Esophagus (tissue), 2 donors: Measurements from ENCODE around the gene ATPAF1. TPM values are rescaled to one million over a fixed set of nuclear protein-coding genes. Genes with fewer than 3 reads are reported as not detected.
A peak's percentile ranks its signal among the peaks of the same experiment; 100 is the strongest.

Source experiments
- H3K27ac ChIP-seq, 2 donors: one replicate each; pipeline ENCODE4 v1.5.1; 2013; ENCODE audit warnings: low read depth in 2 of 2, mild to moderate bottlenecking in 2 of 2, inconsistent platforms in 1 of 2, low read length in 1 of 2, moderate library complexity in 1 of 2
- H3K27me3 ChIP-seq, 2 donors: one replicate each; pipeline ENCODE4 v1.6.1; 2013; ENCODE audit warnings: low read length in 2 of 2, control low read depth in 1 of 2, mild to moderate bottlenecking in 1 of 2; ENCODE audit not compliant: insufficient read depth in 2 of 2, control insufficient read depth in 1 of 2
- H3K36me3 ChIP-seq, 2 donors: one replicate each; pipeline ENCODE4 v1.6.1; 2013; ENCODE audit warnings: low read length in 1 of 2; ENCODE audit not compliant: control insufficient read depth in 2 of 2, insufficient read depth in 2 of 2
- H3K4me1 ChIP-seq, 2 donors: one replicate each; pipeline ENCODE4 v1.6.1; 2013; ENCODE audit warnings: low read length in 1 of 2; ENCODE audit not compliant: control insufficient read depth in 2 of 2, insufficient read depth in 2 of 2
- H3K4me3 ChIP-seq, 2 donors: one replicate each; pipeline ENCODE4 v1.5.1; 2013; ENCODE audit warnings: low read length in 2 of 2, mild to moderate bottlenecking in 2 of 2, low read depth in 1 of 2, moderate library complexity in 1 of 2
- H3K9me3 ChIP-seq, 2 donors: one replicate each; pipeline ENCODE4 v1.6.1; 2013; ENCODE audit warnings: mild to moderate bottlenecking in 2 of 2, low read depth in 1 of 2, low read length in 1 of 2, moderate library complexity in 1 of 2; ENCODE audit not compliant: control insufficient read depth in 2 of 2, insufficient read depth in 1 of 2
- WGBS, 2 donors: extraction: QIAGEN DNeasy Blood & Tissue Kit; methylation state at CpG; one replicate each; pipeline ENCODE4 v1.1.7; 2013; 5-methylcytosine and 5-hydroxymethylcytosine counted together
- polyA plus RNA-seq, 2 donors: library from polyadenylated mRNA; stranded (reverse); fragments of 200-250 nt; gene quantifications; one replicate each; pipeline ENCODE4 v1.2.3, GENCODE V29; 2013
- donor health status: healthy with polysubstance abuse.
- donor health status: Bipolar disorder and iron deficiency.

Gene ATPAF1
- polyA plus RNA-seq, 2 donors: 25.3 to 34.9 TPM

GRCh38 chr1:46613661-46614603, 54.2 kb downstream of the ATPAF1 start:
- WGBS, 2 donors: 9% methylated on average over 14 to 16 of the region's 16 CpGs
- Histone ChIP-seq H3K36me3 (peaks cover 8 to 15% of the 10 kb centered on the region in 2 donors), H3K4me1 (peaks cover 15 to 33% of the 10 kb centered on the region in 2 donors), H3K27me3 (no peaks in the 10 kb centered on the region), H3K27ac (peak overlapping the region; percentile 67), H3K9me3 (no peaks in the 10 kb centered on the region), H3K4me3 (no peak overlapping the region)

GRCh38 chr1:46612937-46613660, 55.1 kb downstream of the ATPAF1 start:
- Histone ChIP-seq H3K4me1 (peaks cover 15 to 35% of the 10 kb centered on the region in 2 donors), H3K4me3 (no peak overlapping the region), H3K9me3 (no peaks in the 10 kb centered on the region), H3K27me3 (no peaks in the 10 kb centered on the region), H3K27ac (peak overlapping the region; percentile 50 to 67), H3K36me3 (peaks cover 8 to 18% of the 10 kb centered on the region in 2 donors)
- WGBS, 2 donors: 71 to 83% methylated on average over 38 of the region's 38 CpGs

GRCh38 chr1:46611691-46612221, 56.4 kb downstream of the ATPAF1 start:
- Histone ChIP-seq H3K36me3 (peaks cover 8 to 23% of the 10 kb centered on the region in 2 donors), H3K4me3 (no peak overlapping the region), H3K27ac (peak overlapping the region; percentile 77 to 82), H3K9me3 (no peaks in the 10 kb centered on the region), H3K4me1 (peaks cover 15 to 37% of the 10 kb centered on the region in 2 donors), H3K27me3 (no peaks in the 10 kb centered on the region)
- 41 to 54% methylated on average over 7 of the region's 7 CpGs for WGBS, 2 donors

DNA sequence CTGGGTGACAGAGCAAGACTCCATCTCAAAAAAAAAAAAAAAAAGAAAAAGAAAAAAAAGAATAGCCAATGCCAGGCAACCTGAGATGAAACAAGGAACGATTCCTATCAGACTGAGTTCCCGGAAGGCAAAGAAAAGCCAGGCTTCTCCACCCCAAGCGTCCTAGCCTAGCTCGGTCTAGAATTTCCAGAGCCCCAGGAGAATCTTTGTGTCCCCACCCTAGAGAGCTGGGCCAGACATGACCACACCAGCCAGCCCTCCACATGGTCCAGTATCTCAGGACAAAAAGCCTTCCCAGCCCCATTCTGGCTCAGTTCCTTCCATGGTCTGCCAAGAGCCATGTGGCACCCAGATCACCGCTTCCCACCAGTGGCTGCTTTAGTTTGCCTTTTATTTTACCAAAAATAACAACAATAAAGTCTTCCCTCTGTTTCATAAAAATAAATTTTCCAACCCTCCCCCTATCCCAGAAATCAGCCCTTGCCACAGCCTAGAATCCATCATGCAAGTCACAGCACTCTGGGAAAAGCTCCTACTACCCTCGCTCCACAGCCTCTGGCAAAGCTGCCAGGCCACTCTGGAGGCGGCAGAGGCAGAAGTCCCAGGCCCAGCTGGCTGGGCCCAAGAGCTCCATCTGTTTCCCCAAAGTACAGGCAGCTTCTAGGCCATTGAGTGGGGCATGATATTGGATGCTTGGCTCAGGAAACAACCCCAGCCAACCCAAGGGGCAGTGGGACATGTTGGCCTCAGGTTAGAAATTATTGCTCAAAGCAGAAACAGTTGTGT, 60.6 kb downstream of the ATPAF1 start:
- 73 to 81% methylated on average over 7 of the region's 7 CpGs for WGBS, 2 donors
- Histone ChIP-seq H3K4me3 (no peak overlapping the region), H3K9me3 (no peaks in the 10 kb centered on the region), H3K36me3 (peaks cover 8 to 17% of the 10 kb centered on the region in 2 donors), H3K27me3 (no peaks in the 10 kb centered on the region), H3K27ac (no peak overlapping the region), H3K4me1 (peaks cover 13 to 17% of the 10 kb centered on the region in 2 donors)

- H3K27ac ChIP-seq: no peak overlapping the region
- peaks cover 8 to 17% of the 10 kb centered on the region in 2 donors for H3K36me3 ChIP-seq
- H3K4me1 ChIP-seq: peaks cover 8 to 11% of the 10 kb centered on the region in 2 donors
- no peaks in the 10 kb centered on the region for H3K9me3 ChIP-seq
- WGBS, 2 donors: 90 to 91% methylated on average over 2 of the region's 2 CpGs
- no peaks in the 10 kb centered on the region for H3K27me3 ChIP-seq
- no peak overlapping the region for H3K4me3 ChIP-seq
Measured at GRCh38 chr1:46606255-46606965, 61.8 kb downstream of the ATPAF1 start.

- Histone ChIP-seq H3K27me3 (no peaks in the 10 kb centered on the region), H3K4me1 (peaks cover 5 to 9% of the 10 kb centered on the region in 2 donors), H3K9me3 (no peaks in the 10 kb centered on the region), H3K4me3 (no peak overlapping the region), H3K27ac (peak overlapping the region in 1 of 2 donors; percentile 13), H3K36me3 (peaks cover 8 to 17% of the 10 kb centered on the region in 2 donors)
- 70 to 74% methylated on average over 2 of the region's 2 CpGs for WGBS, 2 donors
Measured at GRCh38 chr1:46605232-46605631, 62.9 kb downstream of the ATPAF1 start.

DNA sequence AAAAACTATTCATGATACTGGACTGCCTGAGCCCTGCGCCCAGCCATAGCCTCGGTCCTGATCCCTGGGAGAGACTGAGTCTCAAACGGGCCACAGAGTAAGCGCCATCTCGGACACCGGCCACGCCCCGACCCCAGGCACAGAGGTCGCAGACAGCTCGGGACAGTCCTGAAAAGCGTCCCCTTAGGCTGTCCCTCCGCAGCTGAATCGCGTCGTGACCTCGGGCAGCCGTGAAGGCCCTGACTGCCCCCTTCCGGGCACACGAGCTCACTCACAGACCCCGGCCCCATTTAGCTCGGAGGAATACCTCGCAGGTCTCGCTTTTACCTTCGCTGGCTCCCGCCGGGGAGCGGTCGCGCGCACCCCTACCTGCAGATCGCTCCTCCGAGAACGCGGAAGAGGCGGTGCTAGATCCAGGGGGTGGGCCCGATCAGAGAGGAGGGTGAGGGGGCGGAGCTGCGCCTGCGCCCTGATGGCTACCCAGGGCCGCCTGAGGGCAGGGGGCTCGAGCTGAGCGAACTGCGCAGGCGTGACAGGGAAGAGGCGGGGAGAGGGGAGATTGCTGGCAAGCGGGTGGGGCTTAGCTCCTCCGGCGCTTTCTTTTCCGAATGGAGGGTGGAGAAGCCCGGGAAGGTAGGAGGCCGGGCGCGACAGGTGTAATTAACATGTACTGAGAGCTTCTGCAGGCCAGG, 64.2 kb downstream of the ATPAF1 start, which contains the start of gene MKNK1:
MKNK1 (minus strand) TSS at position 411 of the 692 bp plus-strand sequence. CDS start 20,941 bp downstream, outside the sequence.
- H3K27ac ChIP-seq: peak within 1 kb of the TSS; percentile 69 to 89
- peaks cover 0 to 8% of the 10 kb centered on the region in 2 donors for H3K36me3 ChIP-seq
- 0% methylated on average over 53 of the region's 53 CpGs for WGBS, 2 donors
- H3K9me3 ChIP-seq: no peaks in the 10 kb centered on the region
- peak within 1 kb of the TSS; percentile 76 to 79 for H3K4me3 ChIP-seq
- H3K4me1 ChIP-seq: peaks cover 5 to 10% of the 10 kb centered on the region in 2 donors
- H3K27me3 ChIP-seq: no peaks in the 10 kb centered on the region

- 0% methylated on average over 2 of the region's 2 CpGs for WGBS, 2 donors
- H3K4me1 ChIP-seq: peaks cover 5 to 10% of the 10 kb centered on the region in 2 donors
- peak overlapping the region; percentile 69 to 89 for H3K27ac ChIP-seq
Measured at GRCh38 chr1:46603481-46603857, 64.7 kb downstream of the ATPAF1 start.

More at GRCh38 chr1:46603481-46603857, 64.7 kb downstream of the ATPAF1 start:
- H3K4me3 ChIP-seq: peak overlapping the region; percentile 76 to 79
- no peaks in the 10 kb centered on the region for H3K9me3 ChIP-seq
- no peaks in the 10 kb centered on the region for H3K27me3 ChIP-seq
- H3K36me3 ChIP-seq: peaks cover 0 to 8% of the 10 kb centered on the region in 2 donors
